Ovary (tissue), 3 donors: ENCODE measurements around the gene CRY2.

Experiments
- CTCF ChIP-seq, 3 donors: fragments of 450-650 bp in 2 of 3; fragments of 200-600 bp in 1 of 3; IDR thresholded peaks; one replicate each; pipeline versions ENCODE4 v1.5.1 to v1.8.0; 2016 to 2022; ENCODE audit warnings: antibody characterized with exemption in 3 of 3, mild to moderate bottlenecking in 1 of 3
- POLR2A ChIP-seq: fragments of 450-650 bp; IDR thresholded peaks from one replicate; pipeline ENCODE4 v1.6.1; 2017; ENCODE audit warnings: antibody characterized with exemption, mild to moderate bottlenecking, moderate library complexity
- donor health status: DM: no; HTN: no; CAD: no.

DNA sequence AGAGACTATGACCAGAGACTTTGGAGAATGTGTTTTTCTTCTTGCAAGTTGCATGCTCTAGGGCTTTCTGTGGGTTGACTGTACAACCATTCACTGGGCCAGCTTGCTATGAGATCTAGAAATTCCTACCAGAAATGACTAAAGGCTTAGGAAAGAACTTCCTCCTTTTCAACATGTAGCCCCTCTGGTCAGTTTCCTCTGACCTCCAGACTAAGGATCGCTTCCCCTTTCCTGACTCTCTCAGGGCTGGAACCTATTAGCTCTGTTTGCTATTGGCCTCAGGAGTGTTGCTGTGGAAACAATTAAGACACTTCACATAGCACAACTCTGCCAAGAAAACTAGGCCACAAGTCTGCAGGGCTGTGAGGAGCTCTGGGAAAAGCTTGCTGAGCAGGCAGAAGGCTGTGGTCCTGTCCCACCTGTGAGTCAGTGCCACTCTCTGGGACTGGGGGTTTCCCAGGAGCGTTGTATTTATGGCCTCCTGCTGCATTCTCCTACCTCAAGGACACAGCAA is 10.7 kb downstream of the CRY2 start:
- TF ChIP-seq CTCF (IDR thresholded peaks at IDR 0.05) (no peak), POLR2A (no peak)
